A673 (cell line): ENCODE measurements around the gene C17orf50.

ENCODE experiments used
- CTCF ChIP-seq: fragments of 300-800, 200-600 bp; sonication (generic); conservative IDR thresholded peaks from 2 replicates; pipeline ENCODE4 v1.5.1; 2017; ENCODE audit warnings: low read depth, mild to moderate bottlenecking, antibody characterized with exemption, low read length, moderate library complexity, mixed read lengths
- EZH2 ChIP-seq: fragments of 200-600 bp; sonication (generic); IDR thresholded peaks from 2 replicates; pipeline ENCODE4 v1.6.1; 2017; ENCODE audit warnings: borderline replicate concordance, low read depth, mild to moderate bottlenecking, mixed read lengths, antibody characterized with exemption, low read length; ENCODE audit not compliant: poor library complexity, severe bottlenecking

- TF ChIP-seq CTCF (no peak), EZH2 (no peak)
These were observed 32.6 kb downstream of the C17orf50 start for GRCh38 chr17:35793257-35793656.
